Mammary epithelial cell (primary cell): ENCODE measurements around the gene GGT1.
"Not testable (repeated sequence)": the region's sequence is repeated elsewhere in the genome, so short reads cannot be mapped to it uniquely, and the experiment has no call there.

Source experiments
- EZH2 ChIP-seq: IDR thresholded peaks from 2 replicates; pipeline ENCODE4 v1.6.1; 2012; ENCODE audit warnings: low read length, inconsistent platforms, borderline replicate concordance
- TF ChIP-seq, protein P1 (sequence below), 2 donors: IDR thresholded peaks in 1 of 2; conservative IDR thresholded peaks in 1 of 2; 2 replicates each; pipeline ENCODE4 v1.5.1; 2011 to 2012; ENCODE audit warnings: inconsistent platforms in 2 of 2, low read length in 2 of 2, mild to moderate bottlenecking in 2 of 2, control low read depth in 1 of 2, low read depth in 1 of 2; ENCODE audit not compliant: insufficient read depth in 1 of 2; ENCODE audit errors: extremely low read depth in 1 of 2

DNA sequence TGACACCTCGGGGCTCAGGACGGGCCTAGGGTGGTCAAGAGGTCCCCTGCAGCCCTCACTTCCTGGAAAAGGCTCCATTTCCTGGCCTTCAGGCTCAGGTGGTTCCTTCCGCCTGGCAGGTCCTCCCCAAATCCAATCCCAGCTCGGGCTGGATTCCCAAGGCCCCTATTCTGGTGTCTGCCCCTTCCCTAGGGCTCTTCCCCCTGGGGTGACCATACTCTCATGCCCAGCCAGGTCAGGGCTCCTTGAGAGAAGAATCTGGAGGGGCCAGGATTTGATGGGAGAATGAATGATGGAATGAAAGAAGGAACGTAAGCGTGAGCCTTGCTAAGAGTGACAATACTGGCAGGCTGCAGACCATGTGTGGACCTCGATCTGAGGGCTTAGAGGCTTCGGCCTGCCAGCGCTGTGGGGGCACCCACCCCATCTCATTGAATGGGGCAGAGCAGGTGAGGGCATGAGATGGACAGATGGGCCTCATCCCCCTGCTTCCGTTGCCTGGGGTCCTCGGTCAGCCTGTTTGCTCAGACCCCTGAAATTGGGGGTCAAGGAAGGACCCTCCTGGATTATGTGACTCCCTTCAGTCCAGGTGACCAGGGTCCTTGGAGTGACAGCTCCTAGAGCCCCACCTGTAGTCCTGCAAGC is 766 bp upstream of the GGT1 start:
- TF ChIP-seq, protein P1, sequence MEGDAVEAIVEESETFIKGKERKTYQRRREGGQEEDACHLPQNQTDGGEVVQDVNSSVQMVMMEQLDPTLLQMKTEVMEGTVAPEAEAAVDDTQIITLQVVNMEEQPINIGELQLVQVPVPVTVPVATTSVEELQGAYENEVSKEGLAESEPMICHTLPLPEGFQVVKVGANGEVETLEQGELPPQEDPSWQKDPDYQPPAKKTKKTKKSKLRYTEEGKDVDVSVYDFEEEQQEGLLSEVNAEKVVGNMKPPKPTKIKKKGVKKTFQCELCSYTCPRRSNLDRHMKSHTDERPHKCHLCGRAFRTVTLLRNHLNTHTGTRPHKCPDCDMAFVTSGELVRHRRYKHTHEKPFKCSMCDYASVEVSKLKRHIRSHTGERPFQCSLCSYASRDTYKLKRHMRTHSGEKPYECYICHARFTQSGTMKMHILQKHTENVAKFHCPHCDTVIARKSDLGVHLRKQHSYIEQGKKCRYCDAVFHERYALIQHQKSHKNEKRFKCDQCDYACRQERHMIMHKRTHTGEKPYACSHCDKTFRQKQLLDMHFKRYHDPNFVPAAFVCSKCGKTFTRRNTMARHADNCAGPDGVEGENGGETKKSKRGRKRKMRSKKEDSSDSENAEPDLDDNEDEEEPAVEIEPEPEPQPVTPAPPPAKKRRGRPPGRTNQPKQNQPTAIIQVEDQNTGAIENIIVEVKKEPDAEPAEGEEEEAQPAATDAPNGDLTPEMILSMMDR (conservative IDR thresholded peaks at IDR 0.05 in 1 of 2, IDR thresholded peaks at IDR 0.05 in 1 of 2; ENCODE audit: extremely low read depth in 1 of 2, insufficient read depth in 1 of 2, low read depth in 1 of 2, low read length in 2 of 2) = not testable (repeated sequence)
- TF ChIP-seq EZH2 = not testable (repeated sequence)
